HG02588 (cell line): ENCODE data around the gene LAPTM5.
"Not testable (repeated sequence)": the region's sequence is repeated elsewhere in the genome, so short reads cannot be mapped to it uniquely, and the experiment has no call there.

Source experiments
- ATAC-seq: cut with Tn5 transposase; IDR thresholded peaks from one replicate; pipeline ENCODE4 v1.9.1; 2021; ENCODE audit warnings: mild to moderate bottlenecking, moderate library complexity; ENCODE audit not compliant: unreplicated experiment

LAPTM5 gene

GRCh38 chr1:30757352-30758120, at the start of gene LAPTM5:
TSS of gene LAPTM5 (minus strand) at chr1:30757774. CDS start at chr1:30757745, 29 bp downstream.
- no peak for ATAC-seq

- ATAC-seq = no peak
Measured at GRCh38 chr1:30806381-30807317, 49.1 kb upstream of the LAPTM5 start.

GRCh38 chr1:30805304-30806003, 47.9 kb upstream of the LAPTM5 start:
- ATAC-seq = no peak

- no peak for ATAC-seq
Measured at GRCh38 chr1:30804822-30805221, 47.2 kb upstream of the LAPTM5 start.

- no peak for ATAC-seq
Measured at GRCh38 chr1:30804352-30804751, 46.8 kb upstream of the LAPTM5 start.

GRCh38 chr1:30803562-30803961, 46.0 kb upstream of the LAPTM5 start:
- ATAC-seq = no peak

GRCh38 chr1:30801771-30802198, 44.2 kb upstream of the LAPTM5 start:
- ATAC-seq = no peak

- no peak for ATAC-seq
Measured at GRCh38 chr1:30799233-30799511, 41.6 kb upstream of the LAPTM5 start.

GRCh38 chr1:30798389-30799232, 41.0 kb upstream of the LAPTM5 start:
- ATAC-seq = no peak

GRCh38 chr1:30795026-30795425, 37.5 kb upstream of the LAPTM5 start:
- ATAC-seq = no peak

- no peak for ATAC-seq
Measured at GRCh38 chr1:30794260-30794659, 36.7 kb upstream of the LAPTM5 start.

- no peak for ATAC-seq
Measured at GRCh38 chr1:30793209-30793608, 35.6 kb upstream of the LAPTM5 start.

- ATAC-seq = no peak
Measured at GRCh38 chr1:30791868-30792267, 34.3 kb upstream of the LAPTM5 start.

GRCh38 chr1:30790850-30791778, 33.5 kb upstream of the LAPTM5 start:
- ATAC-seq = no peak

GRCh38 chr1:30790256-30790525, 32.6 kb upstream of the LAPTM5 start:
- ATAC-seq = not testable (repeated sequence)

- ATAC-seq = no peak
Measured at GRCh38 chr1:30789388-30790255, 32.0 kb upstream of the LAPTM5 start.

GRCh38 chr1:30788580-30789387, 31.2 kb upstream of the LAPTM5 start:
- no peak for ATAC-seq
